Myocyte (in vitro differentiated cells): ENCODE data around the gene POLR2H. TPM values are rescaled to one million over a fixed set of nuclear protein-coding genes. Genes with fewer than 3 reads are reported as not detected.

Experiments used
- DNase-seq: peaks from one replicate; pipeline ENCODE4 v3.0.0-alpha.2; 2012; ENCODE audit warnings: low read depth
- total RNA-seq: library from RNA; depleted of rRNA; stranded (reverse); fragments of >200 nt; gene quantifications from 2 replicates; pipeline ENCODE4 v1.2.3, GENCODE V29; 2014

The POLR2H gene
- total RNA-seq, 1 donor from 2014 or later = 87.4 TPM

- DNase-seq = no peak
These were observed 24.7 kb downstream of the POLR2H start for GRCh38 chr3:184386047-184386806.

DNA sequence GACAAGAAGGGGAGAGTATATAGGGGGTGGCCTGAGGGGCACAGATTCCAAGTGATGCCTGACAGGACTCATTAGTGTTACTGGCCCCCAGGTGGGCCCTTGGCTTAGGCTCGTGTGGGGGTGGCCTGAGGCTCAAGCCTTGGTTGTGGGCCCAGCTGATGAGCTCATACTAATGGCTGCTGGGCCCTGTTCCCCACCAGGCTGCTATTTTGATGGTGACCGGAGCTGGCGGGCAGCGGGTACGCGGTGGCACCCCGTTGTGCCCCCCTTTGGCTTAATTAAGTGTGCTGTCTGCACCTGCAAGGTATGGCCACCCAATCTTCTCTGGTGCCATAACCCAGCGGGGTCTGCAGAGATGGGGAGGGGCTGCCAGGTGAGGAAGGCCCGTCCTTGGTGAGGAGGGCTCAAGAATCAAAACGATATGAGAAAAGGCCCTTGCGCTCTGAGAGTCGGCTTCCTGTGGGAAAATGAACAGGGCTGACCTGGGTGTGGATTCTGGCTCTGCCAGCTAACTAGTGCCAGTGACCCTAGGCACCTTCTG lies 25.7 kb downstream of the POLR2H start:
- DNase-seq = no peak

DNA sequence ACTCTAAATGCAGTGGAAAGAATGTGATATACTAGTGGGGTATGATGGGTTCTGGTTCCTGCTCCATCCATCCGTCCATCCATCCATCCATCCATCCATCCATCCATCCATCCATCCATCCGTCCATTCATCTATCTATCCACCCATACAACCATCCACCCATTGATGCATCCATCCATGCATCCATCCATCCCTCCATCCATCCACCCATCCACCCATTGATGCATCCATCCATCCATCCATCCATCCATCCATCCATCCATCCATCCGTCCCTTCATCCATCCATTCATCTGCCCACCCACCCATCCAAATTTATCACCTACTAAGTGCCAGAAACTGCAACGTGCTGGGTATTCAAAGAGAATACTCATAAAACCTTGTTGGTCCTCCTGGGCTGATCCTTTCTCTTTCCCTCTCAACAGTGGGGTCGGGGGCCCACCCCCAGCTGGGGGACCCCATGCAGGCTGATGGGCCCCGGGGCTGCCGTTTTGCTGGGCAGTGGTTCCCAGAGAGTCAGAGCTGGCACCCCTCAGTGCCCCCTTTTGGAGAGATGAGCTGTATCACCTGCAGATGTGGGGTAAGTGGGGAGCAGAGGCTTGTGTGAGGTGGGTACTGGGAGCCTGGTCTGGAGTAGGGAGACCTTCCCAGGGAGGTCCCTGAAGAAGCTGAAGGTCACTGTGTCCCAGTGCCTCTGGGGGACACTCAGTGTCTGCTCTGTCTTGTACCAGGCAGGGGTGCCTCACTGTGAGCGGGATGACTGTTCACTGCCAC lies 26.8 kb downstream of the POLR2H start:
- DNase-seq = no peak

- no peak for DNase-seq
These were observed 27.4 kb downstream of the POLR2H start for GRCh38 chr3:184388936-184389230.

DNA sequence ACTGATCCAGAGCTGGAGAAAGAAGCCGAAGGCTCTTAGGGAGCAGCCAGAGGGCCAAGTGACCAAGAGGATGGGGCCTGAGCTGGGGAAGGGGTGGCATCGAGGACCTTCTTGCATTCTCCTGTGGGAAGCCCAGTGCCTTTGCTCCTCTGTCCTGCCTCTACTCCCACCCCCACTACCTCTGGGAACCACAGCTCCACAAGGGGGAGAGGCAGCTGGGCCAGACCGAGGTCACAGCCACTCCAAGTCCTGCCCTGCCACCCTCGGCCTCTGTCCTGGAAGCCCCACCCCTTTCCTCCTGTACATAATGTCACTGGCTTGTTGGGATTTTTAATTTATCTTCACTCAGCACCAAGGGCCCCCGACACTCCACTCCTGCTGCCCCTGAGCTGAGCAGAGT lies 27.9 kb downstream of the POLR2H start:
- DNase-seq = no peak

DNA sequence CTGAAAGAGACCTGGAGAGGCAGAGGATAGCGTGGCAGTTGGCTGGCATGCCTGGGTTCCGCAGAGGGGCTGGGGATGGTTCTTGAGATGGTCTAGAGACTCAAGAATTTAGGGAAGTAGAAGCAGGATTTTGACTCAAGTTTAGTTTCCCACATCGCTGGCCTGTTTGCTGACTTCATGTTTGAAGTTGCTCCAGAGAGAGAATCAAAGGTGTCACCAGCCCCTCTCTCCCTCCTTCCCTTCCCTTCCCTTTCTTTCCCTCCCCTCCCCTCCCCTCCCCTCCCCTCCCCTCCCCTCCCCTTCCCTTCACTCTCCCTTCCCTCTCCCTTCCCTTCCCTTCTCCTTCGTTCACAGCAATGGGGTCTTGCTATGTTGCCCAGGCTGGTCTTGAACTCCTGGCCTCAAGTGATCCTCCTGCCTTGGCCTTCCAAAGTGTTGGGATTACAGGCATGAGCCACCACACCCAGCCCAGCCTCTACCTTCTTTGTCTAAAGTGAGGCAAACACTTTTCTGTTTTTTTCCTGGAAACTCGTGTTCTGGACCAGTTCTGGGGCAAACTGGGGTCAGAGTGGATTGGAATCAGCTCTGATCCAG lies 28.5 kb downstream of the POLR2H start:
- no peak for DNase-seq

- no peak for DNase-seq
These were observed 29.8 kb downstream of the POLR2H start for GRCh38 chr3:184391266-184391665.

DNA sequence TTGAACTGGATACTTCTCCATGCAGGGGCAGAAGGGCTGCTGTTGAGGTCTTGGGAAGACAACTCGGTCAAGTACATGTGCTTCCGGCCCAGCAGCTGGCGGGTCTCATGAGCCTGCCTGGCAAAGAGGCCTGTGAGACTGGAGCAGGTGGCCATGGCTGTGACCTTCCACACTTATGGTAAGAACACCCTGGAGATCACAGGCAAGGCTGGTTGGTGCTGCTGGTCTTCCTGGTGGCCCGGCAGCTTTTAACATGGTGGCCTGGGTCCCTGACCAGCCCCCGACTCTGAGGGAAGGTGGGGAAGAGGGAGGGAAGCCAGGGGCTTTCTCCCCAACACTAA lies 33.8 kb downstream of the POLR2H start:
- peak; percentile 81 for DNase-seq

GRCh38 chr3:184399410-184399809 lies 37.9 kb downstream of the POLR2H start:
- DNase-seq = peak; percentile 64

- DNase-seq = no peak
These were observed 43.8 kb downstream of the POLR2H start for GRCh38 chr3:184405075-184406030.

- no peak for DNase-seq
These were observed 47.9 kb downstream of the POLR2H start for GRCh38 chr3:184409331-184409926.

- DNase-seq = no peak
These were observed 48.5 kb downstream of the POLR2H start for GRCh38 chr3:184409946-184410500.

GRCh38 chr3:184414418-184415202 lies 53.1 kb downstream of the POLR2H start:
- DNase-seq = no peak

DNA sequence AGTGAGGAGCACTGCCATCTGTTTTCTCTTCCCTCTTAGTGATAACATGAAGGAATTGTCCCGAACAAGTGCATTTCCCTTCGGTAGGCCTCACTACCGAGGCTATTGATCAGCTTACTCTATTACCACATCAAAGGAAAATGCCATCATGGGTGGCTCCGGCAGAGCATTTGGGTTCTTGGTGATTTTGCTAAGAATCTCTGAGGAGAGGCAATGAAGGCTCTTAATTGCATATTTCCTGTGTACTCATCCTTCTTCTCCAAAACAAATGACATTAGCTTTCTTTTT lies 53.6 kb downstream of the POLR2H start:
- DNase-seq = no peak

DNA sequence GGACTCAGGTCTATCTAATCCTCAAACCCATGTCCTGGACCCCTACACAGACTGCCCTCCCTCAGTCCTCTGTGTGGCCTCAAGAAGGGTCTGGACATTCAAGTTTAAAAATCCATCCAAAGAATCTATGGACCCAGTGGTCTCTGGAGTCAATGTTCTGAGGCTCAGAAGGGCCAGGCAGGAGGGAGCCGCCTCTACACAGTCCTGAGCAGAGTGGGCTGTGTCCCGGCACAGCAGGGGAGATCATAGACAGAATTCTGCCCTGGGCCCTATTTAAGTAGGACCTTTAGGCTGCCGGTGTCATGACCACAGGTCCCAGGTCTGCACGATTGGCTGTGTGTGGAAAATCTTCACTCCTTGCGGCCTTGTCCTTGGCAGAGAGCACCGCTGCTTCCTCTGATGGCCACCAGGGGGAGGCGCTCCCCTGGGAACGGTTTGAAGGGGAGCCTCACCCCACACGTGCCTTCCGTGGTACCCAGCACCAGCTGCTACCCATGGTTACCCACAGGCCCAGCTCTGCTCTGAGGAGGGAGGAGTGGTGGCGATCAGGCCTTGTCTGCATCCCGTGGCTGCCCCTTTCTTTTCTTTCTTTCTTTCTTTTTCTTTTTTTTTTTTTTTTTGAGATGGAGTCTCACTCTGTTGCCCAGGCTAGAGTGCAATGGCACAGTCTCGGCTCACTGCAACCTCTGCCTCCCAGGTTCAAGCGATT lies 56.3 kb downstream of the POLR2H start:
- peak; percentile 92 for DNase-seq
